RKO (cell line): ENCODE results near the gene CYB561.

Experiments used
- DNase-seq: peaks from one replicate; pipeline ENCODE4 v3.0.0-alpha.2; 2016; ENCODE audit warnings: low spot score

The CYB561 gene

DNA sequence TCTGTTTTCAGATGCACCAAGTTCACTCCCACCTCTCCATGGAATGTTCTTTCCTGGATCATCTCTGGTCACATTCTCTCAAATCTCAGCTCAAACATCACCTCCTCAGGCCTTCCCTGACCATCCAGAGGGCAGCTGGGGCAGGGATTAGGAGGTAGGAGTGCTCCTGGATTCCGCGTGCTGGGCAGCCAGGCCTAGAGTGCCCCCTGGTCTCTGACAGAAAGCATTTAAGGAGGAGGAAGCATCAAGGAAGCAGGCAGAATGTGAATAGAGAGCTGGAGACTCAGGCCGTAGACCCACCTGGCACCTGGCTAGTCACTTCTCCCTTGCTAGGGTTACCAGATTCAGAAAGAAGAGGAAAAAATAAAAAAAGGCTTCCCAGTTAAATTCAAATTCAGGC, 2.5 kb upstream of the CYB561 start:
- DNase-seq, result no peak

DNA sequence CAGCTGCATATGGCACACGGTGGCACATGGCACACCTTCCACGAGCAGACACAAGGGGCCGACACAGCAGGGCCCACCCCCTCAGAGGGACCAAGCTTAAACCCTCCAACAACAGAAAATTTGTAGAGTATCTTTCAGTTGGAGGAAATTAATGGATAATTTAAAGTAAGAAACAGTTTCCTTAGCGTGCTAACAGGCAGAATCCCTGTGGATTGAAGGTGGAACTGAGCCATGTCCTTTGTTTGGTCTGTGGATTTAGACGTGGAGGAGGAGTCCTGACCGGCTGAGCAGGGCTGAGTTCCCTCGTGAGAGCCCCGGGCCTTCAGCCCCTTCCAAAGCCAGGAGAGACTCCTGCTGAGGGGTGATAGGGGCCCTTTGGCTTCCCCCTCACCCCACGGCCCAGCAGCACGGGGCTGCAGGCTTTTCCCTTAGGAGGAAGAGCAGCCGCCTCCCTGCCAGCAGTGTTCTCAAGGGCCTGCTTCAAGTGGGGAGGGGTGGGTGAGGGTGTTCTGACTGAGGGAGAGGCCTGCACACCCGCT, 1.4 kb upstream of the CYB561 start:
- no peak for DNase-seq

DNA sequence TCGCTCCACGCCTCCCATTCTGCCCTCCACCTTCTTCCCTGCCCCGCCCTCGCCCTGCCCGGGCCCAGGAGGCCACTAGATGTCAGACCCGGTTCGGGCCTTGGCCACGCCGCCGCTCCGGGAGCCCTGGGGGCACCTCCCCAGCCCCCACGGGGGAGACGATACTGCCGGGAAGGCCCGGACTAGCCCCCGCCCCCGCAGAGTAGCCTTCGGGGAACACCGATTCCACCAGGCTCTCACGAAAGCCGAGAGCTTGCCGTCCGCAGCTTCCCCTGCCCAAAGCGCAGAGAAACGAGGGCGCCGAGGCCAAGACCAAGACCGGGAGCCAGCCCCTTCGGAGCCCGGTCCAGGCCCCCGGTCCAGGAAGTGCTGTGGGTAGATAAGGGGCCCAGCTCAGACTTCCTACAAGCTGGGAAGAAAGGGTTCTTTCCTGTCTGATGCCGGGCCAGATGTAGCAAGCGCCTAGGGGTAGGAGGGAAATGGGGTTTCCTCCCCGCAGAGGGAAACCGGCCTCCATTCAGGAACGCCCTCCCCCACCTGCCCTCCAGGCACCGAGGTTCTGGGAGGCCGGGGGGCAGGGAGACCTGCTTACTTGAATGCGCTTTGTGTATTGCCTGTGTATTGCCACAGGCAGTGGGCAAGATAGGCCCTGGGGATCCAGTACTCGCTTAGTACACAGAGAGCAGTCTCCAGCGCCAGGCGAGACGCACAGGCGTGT, 806 bp upstream of the CYB561 start:
- peak; percentile 71 for DNase-seq

DNA sequence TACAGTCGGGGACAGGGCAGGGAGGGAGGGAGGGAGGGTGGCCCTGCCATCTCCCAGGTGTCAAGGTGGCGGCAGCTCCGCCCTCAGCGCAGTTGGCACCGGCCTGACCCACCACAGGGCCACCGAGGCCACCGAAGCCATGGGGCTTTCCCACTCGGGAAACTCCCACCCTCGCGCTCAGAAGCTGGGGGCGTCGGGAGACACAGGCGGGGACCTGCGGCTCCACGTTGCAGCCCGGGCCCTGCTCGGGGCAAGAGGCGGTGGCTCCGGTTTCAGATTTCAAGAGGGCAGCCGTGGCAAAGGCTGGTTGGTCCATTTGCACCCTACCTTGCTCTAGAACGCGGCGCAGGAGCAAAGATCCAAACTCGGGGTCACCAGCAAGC, 544 bp downstream of the CYB561 start:
- peak; percentile 68 for DNase-seq

DNA sequence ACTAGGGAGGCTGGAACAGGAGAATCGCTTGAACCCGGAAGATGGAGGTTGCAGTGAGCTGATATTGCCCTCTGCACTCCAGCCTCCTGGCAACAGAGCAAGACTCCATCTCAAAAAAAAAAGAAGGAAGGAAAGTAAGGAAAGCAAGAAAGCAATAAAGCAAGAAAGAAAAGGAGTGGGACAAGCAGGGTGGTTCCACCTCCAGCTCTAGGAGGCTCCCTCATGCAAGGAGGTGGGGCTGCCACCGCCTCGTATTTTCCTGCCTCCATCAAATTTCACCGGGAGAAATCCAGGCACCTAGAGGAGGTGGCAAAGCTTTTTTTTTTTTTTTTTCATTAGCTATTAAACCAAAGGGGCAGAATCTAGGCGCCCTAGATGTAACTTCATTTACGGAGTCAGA, 1.0 kb downstream of the CYB561 start:
- no peak for DNase-seq

DNA sequence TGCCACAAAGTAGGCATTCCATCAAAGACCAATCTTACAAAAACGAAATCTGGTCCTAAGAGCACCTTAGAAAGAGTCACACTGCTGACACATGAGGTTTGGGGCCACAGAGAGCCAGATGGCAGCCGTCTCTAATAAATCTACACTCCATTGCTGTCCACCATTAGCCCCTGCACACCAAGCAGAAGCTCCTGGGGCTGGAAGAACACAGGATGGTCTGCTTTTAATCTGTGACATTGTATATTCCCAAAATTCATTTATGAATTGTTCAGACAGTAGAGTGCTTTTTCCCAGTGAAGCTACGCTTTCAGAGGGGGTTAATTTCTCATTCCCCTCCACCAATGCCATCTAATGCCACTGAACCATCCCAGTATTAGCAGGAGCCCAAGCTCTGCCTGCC, 1.6 kb downstream of the CYB561 start:
- DNase-seq, result no peak

DNA sequence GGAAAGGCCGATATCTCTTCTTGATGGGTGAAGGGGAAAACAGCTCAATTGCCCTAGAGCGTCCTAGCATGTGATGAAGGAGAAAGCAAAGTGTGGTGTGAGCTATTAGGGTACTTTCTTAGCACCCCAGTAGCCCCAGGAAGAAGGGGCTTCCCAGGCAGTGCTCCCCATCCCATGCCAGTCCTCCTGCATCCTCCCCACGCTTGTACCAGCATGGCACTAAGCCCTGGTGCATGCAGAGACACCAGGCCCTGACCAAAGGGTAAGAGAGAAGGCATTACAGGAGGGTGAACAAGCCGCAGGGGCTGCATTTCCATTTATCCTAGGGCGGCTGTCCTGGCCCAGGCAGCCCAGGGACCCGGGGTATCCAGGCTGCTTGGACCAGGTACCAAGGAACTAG, 3.1 kb downstream of the CYB561 start:
- no peak for DNase-seq

DNA sequence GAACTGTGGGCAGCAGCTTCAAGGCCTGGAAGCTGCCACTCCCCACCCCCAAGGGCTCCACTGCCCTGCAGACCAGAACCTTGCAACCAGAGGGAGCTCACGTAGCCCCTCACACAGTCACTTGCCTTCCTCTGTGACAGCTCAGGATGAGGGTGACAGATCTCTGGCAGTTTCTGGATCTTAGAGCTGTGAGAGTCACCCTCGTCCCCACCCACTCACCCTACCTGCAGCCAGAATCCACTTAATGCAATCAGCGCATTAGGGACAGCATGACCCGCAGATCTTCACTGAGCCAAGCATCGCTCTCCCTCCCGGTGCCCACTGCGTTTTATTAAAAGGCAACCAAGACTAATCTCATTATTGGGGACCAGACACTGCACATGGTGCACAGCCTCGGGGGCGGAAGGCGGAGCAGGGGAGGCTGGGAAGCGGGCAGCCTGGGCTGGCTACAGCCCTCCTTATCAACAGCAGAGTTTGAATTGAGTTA, 3.5 kb downstream of the CYB561 start:
- peak; percentile 19 for DNase-seq

DNA sequence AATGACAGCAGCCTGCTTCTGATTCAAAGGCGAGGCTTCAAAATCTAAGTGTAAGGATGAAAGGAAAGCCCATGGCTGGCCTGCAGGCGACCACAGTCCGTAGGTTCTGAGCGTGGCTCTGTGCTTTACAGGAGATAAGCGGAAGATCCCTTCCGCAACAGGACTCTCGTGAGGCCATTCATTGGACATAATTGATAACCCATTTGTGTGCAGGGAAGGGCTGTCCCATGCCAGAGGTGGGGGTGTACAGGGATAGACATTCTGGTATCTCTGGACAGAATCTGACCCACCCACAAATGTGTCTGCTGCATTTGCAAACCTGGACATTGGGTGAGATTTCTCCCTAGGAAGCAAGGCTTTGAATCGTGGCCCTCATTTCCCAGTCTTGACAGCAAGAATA, 4.0 kb downstream of the CYB561 start:
- DNase-seq, result no peak

DNA sequence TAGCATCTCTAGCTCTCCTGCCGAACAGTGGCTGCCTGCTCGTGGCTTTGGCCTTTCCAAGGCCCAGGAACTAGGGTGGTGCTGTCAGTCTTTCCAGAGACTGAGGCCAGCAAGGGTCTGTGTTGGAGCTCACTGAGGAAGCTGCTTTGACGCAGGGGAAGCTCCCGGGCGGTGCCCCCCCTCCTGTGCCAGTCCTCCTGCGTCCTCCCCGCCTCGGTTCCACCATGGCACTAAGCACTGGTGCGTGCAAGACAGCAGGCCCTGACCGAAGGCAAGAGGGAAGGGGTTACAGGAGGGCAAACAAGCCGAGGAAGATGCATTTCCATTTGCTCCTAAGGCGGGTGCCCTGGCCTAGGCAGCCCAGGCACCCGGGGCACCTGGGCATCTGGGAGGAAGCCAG, 4.5 kb downstream of the CYB561 start:
- DNase-seq, result no peak

DNA sequence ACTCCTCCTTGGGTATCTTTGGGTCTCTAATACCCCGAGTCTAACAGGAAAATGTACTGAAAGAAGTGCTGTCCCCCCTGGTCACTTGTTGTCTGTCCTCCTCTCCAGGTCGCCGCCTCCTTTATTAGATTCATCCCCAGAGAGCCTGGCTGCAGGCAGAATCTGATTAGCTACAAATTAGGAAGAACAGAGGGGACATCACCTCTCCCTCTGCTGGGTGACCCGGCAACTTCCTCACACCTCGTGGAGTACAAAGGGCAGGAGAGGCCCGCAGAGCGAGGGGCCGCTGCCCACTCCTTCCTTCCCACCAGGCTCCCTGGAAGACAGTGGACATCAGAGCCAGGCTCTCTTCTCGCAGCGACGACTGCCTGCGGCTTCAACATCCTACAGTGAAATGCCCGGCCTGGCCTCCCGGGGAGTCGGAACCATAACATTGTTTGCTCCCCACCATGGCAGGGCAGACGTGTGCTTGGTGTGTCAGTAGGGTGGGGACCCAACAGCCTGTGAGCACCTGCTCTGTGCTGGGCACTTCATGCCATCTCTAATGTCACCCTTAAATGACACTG, 5.3 kb downstream of the CYB561 start:
- no peak for DNase-seq

DNA sequence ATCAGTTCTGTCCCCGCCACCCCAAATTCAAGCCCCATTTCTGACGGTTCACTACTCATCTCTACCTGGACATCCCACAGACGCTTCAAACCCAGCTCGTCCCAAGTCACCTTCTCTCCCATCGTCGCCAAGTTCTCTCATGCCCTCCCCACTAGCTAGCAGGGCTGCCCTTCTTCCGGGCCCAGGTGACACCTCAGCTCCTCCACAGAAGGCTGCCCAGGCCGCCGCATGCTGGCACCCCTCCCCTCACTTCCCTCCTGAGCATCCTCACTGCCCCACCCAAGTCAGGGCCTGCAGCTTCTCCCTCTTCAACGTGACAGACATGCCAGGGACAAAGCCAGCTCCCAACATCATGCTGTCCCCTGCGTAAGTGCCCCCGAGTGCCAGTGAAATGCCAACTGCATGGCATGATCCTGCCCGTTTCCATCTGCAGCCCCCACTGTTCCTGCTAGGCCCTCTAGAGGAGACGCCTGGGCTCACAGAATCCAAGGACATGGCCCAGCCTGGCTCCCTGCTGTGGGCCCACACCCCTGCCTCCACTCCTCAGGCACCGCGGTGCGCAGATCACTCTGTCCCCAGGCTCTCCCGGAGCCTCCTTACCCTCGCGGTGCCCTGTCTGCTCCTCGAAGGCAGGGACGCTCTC, 5.9 kb downstream of the CYB561 start:
- DNase-seq, result no peak

DNA sequence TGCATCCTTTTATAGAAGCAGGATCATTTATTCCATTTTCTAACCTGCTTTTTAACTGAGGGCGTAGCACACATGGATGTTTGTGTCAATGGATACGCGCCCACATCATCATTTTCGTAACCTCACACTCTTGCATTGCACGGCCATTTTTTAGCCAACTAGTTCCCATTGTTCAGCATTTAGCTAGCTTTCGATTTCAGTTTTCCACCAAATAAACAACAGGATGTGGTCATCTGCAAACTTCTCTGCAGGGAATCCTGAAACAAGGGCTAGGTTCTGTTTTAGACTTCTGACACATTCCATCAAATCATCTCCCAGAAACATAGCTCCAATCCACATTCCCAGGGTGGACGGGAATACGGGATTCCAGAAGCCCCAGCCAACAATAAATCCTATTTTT, 6.4 kb downstream of the CYB561 start:
- no peak for DNase-seq

DNA sequence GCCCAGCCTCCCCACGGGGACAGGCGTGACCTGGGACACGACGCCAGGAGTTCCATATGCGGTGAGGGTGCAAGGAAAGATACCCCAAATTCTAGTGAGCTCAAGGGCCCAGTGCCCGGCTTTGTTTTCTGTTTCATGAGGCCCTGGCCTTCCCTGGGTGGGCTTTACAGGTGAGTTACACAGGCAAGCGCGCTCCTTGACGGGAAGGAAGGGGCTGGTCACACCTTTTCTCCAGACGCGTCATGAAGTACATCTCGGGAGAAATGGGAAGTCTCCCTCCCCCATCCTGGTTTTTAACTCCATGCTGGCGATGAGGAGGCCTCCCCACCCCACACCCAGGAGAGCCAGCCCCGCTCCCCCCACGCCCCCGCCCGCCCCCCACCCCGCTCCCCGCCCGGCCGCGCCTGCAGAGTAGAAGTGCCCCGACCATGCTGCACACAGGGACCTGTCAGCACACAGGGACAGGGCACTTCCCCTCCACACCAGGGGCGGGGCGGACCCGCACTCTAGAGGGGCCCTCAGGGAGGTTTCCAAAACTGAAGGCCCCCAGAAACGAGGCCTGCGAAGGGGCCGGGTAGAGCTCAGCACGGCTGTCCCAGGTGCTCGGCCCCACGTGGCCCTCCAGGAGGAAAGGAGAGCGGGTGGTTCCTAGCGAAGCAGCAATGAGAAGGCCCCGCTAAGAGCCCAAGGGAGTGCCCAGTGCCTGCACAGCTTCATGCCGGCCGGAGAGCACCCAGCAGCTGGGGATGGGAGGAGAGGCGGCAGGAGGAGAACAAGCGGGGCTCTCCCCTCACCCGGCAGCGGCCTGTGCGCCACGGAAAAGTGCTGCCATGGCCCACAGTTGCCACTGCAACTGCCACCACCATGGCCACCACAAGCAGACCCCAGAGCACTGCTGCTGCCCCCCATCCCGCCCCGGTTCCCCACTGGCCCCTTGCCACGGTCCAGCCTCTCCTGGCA, 7.7 kb downstream of the CYB561 start:
- no peak for DNase-seq

DNA sequence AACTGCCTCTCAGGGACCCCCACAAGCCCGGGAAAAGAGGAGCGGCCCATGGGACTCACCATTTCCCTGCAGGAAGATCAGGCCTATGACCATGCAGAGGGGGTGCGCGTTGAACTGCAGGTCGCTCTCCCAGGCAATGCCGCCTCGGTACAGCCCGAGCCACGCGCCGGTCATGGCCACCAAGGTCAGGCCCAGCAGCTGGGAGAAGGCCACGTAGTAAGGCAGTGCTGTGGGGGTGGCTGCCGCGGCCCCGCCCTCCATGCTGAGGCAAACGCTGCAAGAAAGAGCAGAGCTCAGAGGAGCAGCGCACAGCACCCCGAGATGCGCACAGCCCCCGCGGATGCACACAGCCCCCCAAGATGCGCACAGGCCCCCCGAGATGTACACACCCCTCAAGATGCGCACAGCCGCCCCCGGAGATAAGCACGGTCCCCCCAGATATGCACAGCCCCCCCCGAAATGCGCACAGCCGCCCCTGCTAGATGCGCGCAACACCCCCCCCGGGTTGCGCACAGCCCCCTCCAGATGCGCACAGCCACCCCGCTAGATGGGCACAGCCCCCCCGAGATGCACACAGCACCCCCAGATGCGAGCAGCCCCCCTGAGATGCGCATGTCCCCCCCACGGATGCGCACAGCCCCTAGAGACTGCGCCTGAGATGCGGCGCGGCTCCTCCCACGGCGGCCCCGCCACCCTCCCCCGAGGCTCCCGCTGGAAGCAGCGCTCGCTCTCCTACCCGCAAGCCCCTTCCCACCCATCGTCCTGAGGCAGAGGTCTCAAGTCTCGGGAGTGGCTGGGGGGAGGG, 8.6 kb downstream of the CYB561 start:
- no peak for DNase-seq

DNA sequence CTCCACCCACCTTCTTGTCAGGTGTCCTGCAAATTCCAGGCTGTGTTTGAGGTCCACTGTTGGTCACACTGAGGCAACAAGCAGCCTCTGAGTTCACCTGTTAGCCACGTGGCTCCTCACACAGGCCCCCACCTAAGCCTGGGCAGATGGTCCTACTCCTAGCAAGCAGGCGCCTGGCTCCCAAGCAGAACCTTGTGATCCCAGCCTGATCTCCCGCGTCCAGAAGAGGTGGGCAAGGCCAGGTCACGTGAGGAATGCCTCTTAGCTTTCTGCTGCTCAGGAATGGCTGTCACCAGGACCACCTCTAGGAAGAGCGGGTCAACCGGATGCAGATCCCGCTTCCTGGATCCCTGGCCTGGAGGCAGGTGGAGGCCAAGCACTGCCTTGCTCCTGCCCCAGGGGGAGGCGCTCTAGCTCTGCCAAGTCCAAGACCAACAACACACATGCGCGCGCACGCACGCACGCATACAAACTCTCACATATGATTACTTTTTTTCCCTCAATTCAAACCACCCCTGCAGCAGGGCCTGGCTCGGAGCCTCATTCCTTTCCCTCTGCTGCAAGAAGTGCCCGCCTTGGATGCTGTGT, 9.5 kb downstream of the CYB561 start:
- no peak for DNase-seq

DNA sequence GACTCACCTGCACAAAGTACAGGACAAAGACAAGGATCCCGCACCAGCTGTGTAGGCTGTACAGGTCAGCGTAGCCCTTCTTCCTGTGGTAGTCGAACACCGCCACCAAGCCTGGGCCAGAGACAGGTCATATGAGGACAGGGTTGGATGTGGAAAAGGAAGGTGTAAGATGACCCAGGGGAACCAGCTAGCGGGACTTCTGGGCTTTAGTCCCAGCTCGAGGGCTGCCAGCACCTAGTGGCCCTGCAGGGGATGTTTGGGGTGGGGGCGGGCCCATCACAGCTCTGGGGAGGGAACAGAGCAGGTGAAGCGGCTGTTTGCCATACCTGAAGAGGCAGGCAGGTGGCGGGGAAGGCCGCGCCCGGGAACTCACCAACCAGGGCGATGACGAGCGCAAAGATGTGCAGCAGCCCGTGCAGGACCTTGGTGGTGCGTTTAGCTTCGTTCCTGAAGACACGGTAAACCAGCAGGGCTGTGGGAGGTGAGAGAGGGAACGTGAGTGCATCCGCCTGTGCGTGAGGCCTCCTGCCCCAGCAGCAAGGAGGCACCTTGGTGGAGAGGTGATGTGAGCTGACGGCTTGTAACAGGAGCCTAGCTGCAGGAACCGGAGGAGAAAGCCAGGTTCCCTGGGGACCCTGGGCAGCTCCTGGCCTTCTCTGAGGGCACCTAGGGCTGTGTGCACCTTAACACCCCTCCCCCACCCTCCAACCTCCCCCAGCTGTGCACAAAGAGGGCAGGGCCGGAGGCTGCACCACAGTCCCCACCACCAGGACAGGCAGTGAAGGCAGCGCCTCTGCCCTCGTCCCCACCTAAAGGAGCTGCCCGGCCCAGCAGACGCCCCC, 10.2 kb downstream of the CYB561 start:
- no peak for DNase-seq

DNA sequence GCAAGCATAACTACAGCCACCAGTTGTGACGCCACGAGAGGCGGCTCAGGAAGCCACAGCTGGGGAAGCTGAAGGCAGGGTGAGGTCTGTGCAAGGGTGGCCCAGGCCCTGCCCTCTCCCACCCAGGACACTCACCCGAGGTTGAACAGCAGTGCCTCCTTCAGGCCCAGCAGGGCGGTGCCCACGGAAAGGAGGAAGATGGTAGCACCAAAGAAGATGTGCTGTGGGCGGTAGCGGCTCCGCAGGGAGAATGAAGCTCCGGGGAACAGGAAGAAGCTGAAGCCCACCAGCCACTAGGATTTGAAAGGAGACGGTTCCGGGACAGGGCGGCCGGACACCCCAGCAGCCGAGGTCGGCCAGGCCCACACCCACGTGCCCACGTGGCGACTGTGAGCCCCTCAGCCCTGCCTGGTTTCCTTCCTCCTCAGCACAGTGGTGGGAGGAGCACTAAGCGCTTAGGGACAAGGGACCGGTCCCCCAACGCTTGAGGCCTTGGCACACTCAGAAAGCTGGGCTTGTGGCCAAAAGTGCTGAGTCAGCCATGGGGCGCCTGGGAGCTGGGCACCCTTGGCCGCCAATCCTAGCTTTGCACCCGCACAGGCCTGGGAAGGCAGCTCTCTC, 11.0 kb downstream of the CYB561 start:
- DNase-seq, result peak; percentile 22
